K562 (cell line): ENCODE data around the gene A4GALT.

Source experiments
- CEBPB ChIP-seq: fragments of 450-650 bp; IDR thresholded peaks from 2 replicates; pipeline ENCODE4 v1.6.1; 2016; ENCODE audit warnings: missing genetic modification characterization, missing compliant biosample characterization
- EP300 ChIP-seq: IDR thresholded peaks from 2 replicates; pipeline ENCODE4 v1.6.1; 2012; ENCODE audit warnings: low read length, improper control_type of control experiment
- U2AF2 ChIP-seq: fragments of 200-400 bp; formaldehyde crosslinking; optimal IDR thresholded peaks from 2 replicates; pipeline ENCODE3; 2017; ENCODE audit warnings: low read depth, mild to moderate bottlenecking, low read length
- ZBTB7A ChIP-seq: IDR thresholded peaks from 2 replicates; pipeline ENCODE4 v1.6.1; 2011; ENCODE audit warnings: low read depth, mild to moderate bottlenecking, low read length, moderate library complexity, borderline replicate concordance; ENCODE audit not compliant: control insufficient read depth
- TF ChIP-seq, protein P1 (sequence below): fragments of 150-350 bp; conservative IDR thresholded peaks from 2 replicates; pipeline ENCODE4 v1.6.1; 2014; ENCODE audit warnings: low read length
- TF ChIP-seq, protein P2 (sequence below), 3 experiments: IDR thresholded peaks in 2 of 3; conservative IDR thresholded peaks in 1 of 3; 2 replicates each; pipeline ENCODE4 v1.5.1; 2011 to 2012; ENCODE audit warnings: low read length in 3 of 3, mild to moderate bottlenecking in 3 of 3, control low read depth in 2 of 3, improper control_type of control experiment in 1 of 3, inconsistent platforms in 1 of 3, low read depth in 1 of 3, mixed read lengths in 1 of 3, moderate library complexity in 1 of 3; ENCODE audit not compliant: insufficient read depth in 2 of 3

DNA sequence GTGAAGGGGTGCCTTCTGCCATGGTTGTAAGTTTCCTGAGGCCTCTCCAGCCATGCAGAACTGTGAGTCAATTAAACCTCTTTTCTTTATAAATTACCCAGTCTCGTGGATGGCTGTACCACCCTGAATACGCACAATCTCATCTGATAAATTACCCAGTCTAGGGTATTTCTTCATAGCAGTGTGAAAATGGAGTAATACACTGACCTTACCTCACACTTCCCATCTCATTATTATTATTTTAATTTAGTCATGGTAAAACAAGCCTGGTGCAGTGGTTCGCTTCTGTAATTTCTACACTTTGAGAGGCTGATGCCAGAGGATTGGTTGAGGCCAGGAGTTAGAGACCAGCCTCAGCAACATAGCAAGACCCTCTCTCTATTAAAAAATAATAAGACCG is 41.0 kb downstream of the A4GALT start:
- TF ChIP-seq ZBTB7A: no peak
- TF ChIP-seq, protein P1, sequence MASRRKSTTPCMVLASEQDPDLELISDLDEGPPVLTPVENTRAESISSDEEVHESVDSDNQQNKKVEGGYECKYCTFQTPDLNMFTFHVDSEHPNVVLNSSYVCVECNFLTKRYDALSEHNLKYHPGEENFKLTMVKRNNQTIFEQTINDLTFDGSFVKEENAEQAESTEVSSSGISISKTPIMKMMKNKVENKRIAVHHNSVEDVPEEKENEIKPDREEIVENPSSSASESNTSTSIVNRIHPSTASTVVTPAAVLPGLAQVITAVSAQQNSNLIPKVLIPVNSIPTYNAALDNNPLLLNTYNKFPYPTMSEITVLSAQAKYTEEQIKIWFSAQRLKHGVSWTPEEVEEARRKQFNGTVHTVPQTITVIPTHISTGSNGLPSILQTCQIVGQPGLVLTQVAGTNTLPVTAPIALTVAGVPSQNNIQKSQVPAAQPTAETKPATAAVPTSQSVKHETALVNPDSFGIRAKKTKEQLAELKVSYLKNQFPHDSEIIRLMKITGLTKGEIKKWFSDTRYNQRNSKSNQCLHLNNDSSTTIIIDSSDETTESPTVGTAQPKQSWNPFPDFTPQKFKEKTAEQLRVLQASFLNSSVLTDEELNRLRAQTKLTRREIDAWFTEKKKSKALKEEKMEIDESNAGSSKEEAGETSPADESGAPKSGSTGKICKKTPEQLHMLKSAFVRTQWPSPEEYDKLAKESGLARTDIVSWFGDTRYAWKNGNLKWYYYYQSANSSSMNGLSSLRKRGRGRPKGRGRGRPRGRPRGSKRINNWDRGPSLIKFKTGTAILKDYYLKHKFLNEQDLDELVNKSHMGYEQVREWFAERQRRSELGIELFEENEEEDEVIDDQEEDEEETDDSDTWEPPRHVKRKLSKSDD: no peak
- no peak for TF ChIP-seq EP300
- TF ChIP-seq CEBPB (tag): no peak
- TF ChIP-seq, protein P2, sequence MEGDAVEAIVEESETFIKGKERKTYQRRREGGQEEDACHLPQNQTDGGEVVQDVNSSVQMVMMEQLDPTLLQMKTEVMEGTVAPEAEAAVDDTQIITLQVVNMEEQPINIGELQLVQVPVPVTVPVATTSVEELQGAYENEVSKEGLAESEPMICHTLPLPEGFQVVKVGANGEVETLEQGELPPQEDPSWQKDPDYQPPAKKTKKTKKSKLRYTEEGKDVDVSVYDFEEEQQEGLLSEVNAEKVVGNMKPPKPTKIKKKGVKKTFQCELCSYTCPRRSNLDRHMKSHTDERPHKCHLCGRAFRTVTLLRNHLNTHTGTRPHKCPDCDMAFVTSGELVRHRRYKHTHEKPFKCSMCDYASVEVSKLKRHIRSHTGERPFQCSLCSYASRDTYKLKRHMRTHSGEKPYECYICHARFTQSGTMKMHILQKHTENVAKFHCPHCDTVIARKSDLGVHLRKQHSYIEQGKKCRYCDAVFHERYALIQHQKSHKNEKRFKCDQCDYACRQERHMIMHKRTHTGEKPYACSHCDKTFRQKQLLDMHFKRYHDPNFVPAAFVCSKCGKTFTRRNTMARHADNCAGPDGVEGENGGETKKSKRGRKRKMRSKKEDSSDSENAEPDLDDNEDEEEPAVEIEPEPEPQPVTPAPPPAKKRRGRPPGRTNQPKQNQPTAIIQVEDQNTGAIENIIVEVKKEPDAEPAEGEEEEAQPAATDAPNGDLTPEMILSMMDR (IDR thresholded peaks at IDR 0.05 in 2 of 3, conservative IDR thresholded peaks at IDR 0.05 in 1 of 3; ENCODE audit: insufficient read depth in 2 of 3, low read depth in 1 of 3, low read length in 3 of 3): no peak
- TF ChIP-seq U2AF2: no peak
